Subcutaneous abdominal adipose tissue (tissue), 5 donors: ENCODE data around the gene TCF12.

Source experiments
- H3K27ac ChIP-seq: one replicate; pipeline ENCODE4 v1.7.0; 2013; ENCODE audit warnings: low read depth, mild to moderate bottlenecking, inconsistent platforms, low read length, moderate library complexity
- H3K27me3 ChIP-seq, 5 donors: one replicate each; pipeline ENCODE4 v1.7.0; 2013; ENCODE audit warnings: low read length in 5 of 5, inconsistent platforms in 1 of 5; ENCODE audit not compliant: control insufficient read depth in 5 of 5, insufficient read depth in 4 of 5
- H3K36me3 ChIP-seq, 5 donors: one replicate each; pipeline ENCODE4 v1.7.0; 2013; ENCODE audit warnings: low read length in 5 of 5; ENCODE audit not compliant: control insufficient read depth in 5 of 5, insufficient read depth in 5 of 5
- H3K4me1 ChIP-seq, 5 donors: one replicate each; pipeline ENCODE4 v1.7.0; 2013; ENCODE audit warnings: low read length in 5 of 5, mild to moderate bottlenecking in 3 of 5, moderate library complexity in 1 of 5; ENCODE audit not compliant: control insufficient read depth in 5 of 5, insufficient read depth in 5 of 5
- H3K4me3 ChIP-seq, 5 donors: one replicate each; pipeline ENCODE4 v1.7.0; 2013; ENCODE audit warnings: low read length in 5 of 5, low read depth in 1 of 5
- H3K9ac ChIP-seq, 5 donors: one replicate each; pipeline ENCODE4 v1.7.0; 2013; ENCODE audit warnings: low read length in 5 of 5, mild to moderate bottlenecking in 4 of 5, moderate library complexity in 3 of 5
- H3K9me3 ChIP-seq, 5 donors: one replicate each; pipeline ENCODE4 v1.7.0; 2013; ENCODE audit warnings: low read length in 5 of 5; ENCODE audit not compliant: control insufficient read depth in 5 of 5
- donor health status: healthy.
- donor health status: healthy.
- donor health status: healthy.
- donor health status: healthy.
- donor health status: healthy.

Gene TCF12

DNA sequence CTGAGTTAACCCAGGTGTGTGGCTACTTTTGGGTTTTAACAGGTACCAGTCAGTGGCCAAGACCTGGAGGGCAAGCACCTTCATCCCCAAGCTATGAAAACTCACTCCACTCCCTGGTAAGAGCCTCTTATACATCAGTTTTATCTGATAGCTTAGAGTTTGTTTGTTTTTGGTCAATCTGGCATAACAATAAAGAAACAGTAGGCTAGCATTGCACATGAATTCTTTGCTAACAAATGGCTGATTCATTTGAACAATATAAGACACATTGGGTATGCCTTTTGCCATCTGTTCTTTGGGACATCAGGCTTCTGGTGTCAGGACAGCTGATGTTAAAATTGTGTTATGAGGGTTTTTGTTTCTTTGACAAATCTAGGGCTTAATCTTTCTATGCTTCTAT lies 332.9 kb downstream of the TCF12 start:
- Histone ChIP-seq H3K9ac (no peak overlapping the region), H3K27ac (no peak overlapping the region), H3K27me3 (no peaks in the 10 kb centered on the region), H3K4me1 (peaks cover 0 to 5% (median 0%) of the 10 kb centered on the region in 5 donors), H3K9me3 (peaks cover 0 to 2% (median 0%) of the 10 kb centered on the region in 5 donors), H3K36me3 (peaks cover 4 to 32% (median 30%) of the 10 kb centered on the region in 5 donors), H3K4me3 (no peak overlapping the region)

DNA sequence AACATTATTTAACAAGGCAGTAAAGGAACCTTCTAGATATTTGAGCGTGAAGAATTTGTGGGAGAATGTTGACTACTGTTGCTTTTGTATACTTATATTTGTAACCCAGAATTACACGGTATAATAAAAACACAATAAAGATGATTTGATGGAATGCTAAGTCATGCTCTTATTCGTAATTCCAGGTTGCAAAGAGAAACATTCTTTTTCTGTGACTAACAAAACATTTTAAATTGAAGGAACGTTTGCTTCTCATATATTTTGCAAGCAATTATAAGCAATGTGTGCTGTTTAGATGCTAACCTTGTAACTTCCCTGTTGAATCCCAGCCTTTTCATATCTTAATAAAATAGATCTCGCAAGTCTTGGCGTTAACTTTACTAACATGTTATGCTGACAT lies 333.5 kb downstream of the TCF12 start:
- Histone ChIP-seq H3K9ac (no peak overlapping the region), H3K9me3 (peaks cover 0 to 2% (median 0%) of the 10 kb centered on the region in 5 donors), H3K27me3 (no peaks in the 10 kb centered on the region), H3K4me3 (no peak overlapping the region), H3K4me1 (peaks cover 0 to 5% (median 0%) of the 10 kb centered on the region in 5 donors), H3K27ac (no peak overlapping the region), H3K36me3 (peaks cover 4 to 27% (median 25%) of the 10 kb centered on the region in 5 donors)

DNA sequence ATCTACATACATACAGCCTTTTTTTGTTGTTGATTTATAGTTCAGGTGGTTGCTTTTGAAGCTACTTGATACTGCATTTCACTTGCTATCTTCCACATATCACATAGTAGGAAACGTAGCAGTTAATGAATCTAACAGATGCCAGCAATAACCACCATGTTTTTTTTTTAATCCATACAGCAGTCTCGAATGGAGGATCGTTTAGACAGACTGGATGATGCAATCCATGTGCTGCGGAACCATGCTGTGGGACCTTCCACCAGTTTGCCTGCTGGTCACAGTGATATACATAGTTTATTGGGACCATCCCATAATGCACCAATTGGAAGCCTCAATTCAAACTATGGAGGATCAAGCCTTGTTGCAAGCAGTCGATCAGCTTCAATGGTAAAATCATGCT lies 334.6 kb downstream of the TCF12 start:
- no peaks in the 10 kb centered on the region for H3K27me3 ChIP-seq
- no peak overlapping the region for H3K4me3 ChIP-seq
- peaks cover 4 to 20% (median 17%) of the 10 kb centered on the region in 5 donors for H3K36me3 ChIP-seq
- no peak overlapping the region for H3K27ac ChIP-seq
- peaks cover 0 to 2% (median 0%) of the 10 kb centered on the region in 5 donors for H3K9me3 ChIP-seq
- peaks cover 0 to 5% (median 0%) of the 10 kb centered on the region in 5 donors for H3K4me1 ChIP-seq
- no peak overlapping the region for H3K9ac ChIP-seq

- no peak overlapping the region for H3K4me3 ChIP-seq
- H3K27me3 ChIP-seq: no peaks in the 10 kb centered on the region
- H3K4me1 ChIP-seq: peaks cover 0 to 5% (median 0%) of the 10 kb centered on the region in 5 donors
- H3K9ac ChIP-seq: no peak overlapping the region
- H3K27ac ChIP-seq: no peak overlapping the region
- peaks cover 0 to 2% (median 0%) of the 10 kb centered on the region in 5 donors for H3K9me3 ChIP-seq
- peaks cover 4 to 19% (median 17%) of the 10 kb centered on the region in 5 donors for H3K36me3 ChIP-seq
These were observed 335.1 kb downstream of the TCF12 start for GRCh38 chr15:57253500-57253899.

DNA sequence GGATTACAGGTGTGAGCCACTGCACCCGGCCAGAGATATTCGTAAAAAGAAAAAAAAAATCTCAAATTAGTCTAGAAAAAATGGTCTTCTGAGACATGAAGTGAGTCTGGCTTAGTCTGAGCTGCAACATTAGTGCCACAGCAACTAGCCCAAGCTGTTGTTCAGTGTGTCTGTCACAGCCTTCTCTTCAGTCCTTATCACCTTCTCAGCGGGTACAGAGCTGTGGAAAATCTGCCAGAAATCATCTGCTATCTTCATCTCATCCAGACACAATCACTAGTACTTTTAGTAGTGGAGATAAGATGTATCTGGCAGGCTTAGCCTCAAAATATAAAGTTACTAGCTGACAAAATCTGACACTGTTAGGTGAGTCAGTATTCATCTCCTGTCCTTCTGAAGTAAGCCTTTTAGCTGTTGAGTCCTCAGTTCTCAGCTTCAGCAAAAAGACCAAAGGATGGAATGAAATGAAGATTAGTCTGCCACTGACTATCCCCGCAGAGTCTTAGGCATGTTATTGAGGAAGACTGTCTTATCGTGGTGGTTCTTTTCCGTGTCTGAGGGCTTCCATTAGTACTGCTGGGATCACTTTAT lies 337.4 kb downstream of the TCF12 start:
- no peak overlapping the region for H3K27ac ChIP-seq
- peaks cover 0 to 2% (median 0%) of the 10 kb centered on the region in 5 donors for H3K9me3 ChIP-seq
- H3K36me3 ChIP-seq: peaks cover 4 to 19% (median 15%) of the 10 kb centered on the region in 5 donors
- peaks cover 0 to 5% (median 0%) of the 10 kb centered on the region in 5 donors for H3K4me1 ChIP-seq
- H3K27me3 ChIP-seq: no peaks in the 10 kb centered on the region
- H3K9ac ChIP-seq: no peak overlapping the region
- H3K4me3 ChIP-seq: no peak overlapping the region

DNA sequence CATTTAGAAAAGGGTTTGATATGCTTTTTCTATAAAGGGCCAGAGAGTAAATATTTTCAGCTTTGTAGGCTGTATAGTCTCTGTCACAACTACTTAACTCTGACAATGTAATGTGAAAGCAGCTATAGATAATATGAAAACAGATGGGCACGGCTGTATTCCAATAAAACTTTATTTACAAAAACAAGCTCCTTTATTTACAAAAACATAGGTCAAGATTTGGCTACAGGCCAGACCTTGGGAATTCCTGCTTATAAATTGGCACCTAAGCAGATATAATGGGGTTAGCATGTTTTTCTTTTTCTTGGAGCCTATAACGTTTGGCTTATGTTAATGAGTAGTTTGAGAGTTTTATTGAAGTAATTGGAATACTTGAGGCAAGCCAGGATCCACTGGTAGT lies 338.5 kb downstream of the TCF12 start:
- H3K4me1 ChIP-seq: peaks cover 0 to 5% (median 0%) of the 10 kb centered on the region in 5 donors
- H3K27me3 ChIP-seq: no peaks in the 10 kb centered on the region
- no peak overlapping the region for H3K4me3 ChIP-seq
- H3K9ac ChIP-seq: no peak overlapping the region
- no peak overlapping the region for H3K27ac ChIP-seq
- H3K36me3 ChIP-seq: peaks cover 8 to 15% (median 12%) of the 10 kb centered on the region in 5 donors
- no peaks in the 10 kb centered on the region for H3K9me3 ChIP-seq

DNA sequence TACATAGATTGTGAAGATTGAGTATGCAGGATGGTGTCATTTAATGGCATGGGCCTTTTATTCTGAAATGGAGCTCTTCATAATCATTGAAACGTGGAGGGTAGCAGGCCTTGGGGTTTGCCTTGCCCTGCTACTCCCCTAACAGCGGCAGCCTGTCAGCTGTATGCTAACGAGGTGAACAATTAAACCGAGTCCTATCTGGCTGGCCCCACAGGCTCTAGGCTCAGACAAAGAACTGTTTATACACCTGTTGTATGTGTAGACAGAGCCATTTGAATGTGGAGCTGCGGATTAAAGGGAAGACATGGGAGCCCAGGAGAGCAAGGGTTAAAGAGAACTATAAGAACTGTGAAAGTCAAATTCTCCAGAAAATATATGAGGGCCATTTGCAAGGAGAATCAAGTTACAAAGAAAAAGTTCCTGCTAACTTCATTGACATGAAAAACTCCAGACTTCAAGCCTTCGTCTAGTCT lies 341.2 kb downstream of the TCF12 start:
- H3K4me3 ChIP-seq: no peak overlapping the region
- H3K9me3 ChIP-seq: no peaks in the 10 kb centered on the region
- no peaks in the 10 kb centered on the region for H3K4me1 ChIP-seq
- peaks cover 18 to 33% (median 25%) of the 10 kb centered on the region in 5 donors for H3K36me3 ChIP-seq
- no peaks in the 10 kb centered on the region for H3K27me3 ChIP-seq
- H3K27ac ChIP-seq: no peak overlapping the region
- H3K9ac ChIP-seq: no peak overlapping the region

GRCh38 chr15:57263520-57263919 lies 345.1 kb downstream of the TCF12 start:
- Histone ChIP-seq H3K9me3 (no peaks in the 10 kb centered on the region), H3K27me3 (no peaks in the 10 kb centered on the region), H3K9ac (no peak overlapping the region), H3K27ac (no peak overlapping the region), H3K36me3 (peaks cover 15 to 32% (median 26%) of the 10 kb centered on the region in 5 donors), H3K4me1 (no peaks in the 10 kb centered on the region), H3K4me3 (no peak overlapping the region)

- no peak overlapping the region for H3K4me3 ChIP-seq
- peaks cover 24 to 39% (median 34%) of the 10 kb centered on the region in 5 donors for H3K36me3 ChIP-seq
- no peaks in the 10 kb centered on the region for H3K9me3 ChIP-seq
- no peaks in the 10 kb centered on the region for H3K27me3 ChIP-seq
- H3K9ac ChIP-seq: no peak overlapping the region
- no peak overlapping the region for H3K27ac ChIP-seq
- H3K4me1 ChIP-seq: no peaks in the 10 kb centered on the region
These were observed 354.4 kb downstream of the TCF12 start for GRCh38 chr15:57272771-57273357.

GRCh38 chr15:57273402-57273801 lies 355.0 kb downstream of the TCF12 start:
- Histone ChIP-seq H3K9me3 (no peaks in the 10 kb centered on the region), H3K4me1 (no peaks in the 10 kb centered on the region), H3K27me3 (no peaks in the 10 kb centered on the region), H3K4me3 (no peak overlapping the region), H3K36me3 (peaks cover 22 to 38% (median 34%) of the 10 kb centered on the region in 5 donors), H3K27ac (no peak overlapping the region), H3K9ac (no peak overlapping the region)
